ENCODE measurements around the gene CRIP3. TPM values are rescaled to one million over a fixed set of nuclear protein-coding genes. Genes with fewer than 3 reads are reported as not detected.

The CRIP3 gene
- total RNA-seq, 2 donors from 2014 or later, result 13.4 to 19.3 TPM

GRCh38 chr6:43297644-43298564 is 10.7 kb downstream of the CRIP3 start, which contains the start of gene SLC22A7:
Gene SLC22A7, plus strand, starts transcription at chr6:43298260. Its CDS starts 99 bp downstream, at chr6:43298359.
- peak; percentile 39 for DNase-seq
- 93 to 97% methylated on average over 6 to 10 of the region's 10 CpGs for WGBS, 2 experiments (ENCODE audit: insufficient coverage in 1 of 2, insufficient read length in 1 of 2)
- Mint-ChIP-seq H3K9me3 (no peaks in the 10 kb centered on the region), H3K36me3 (ENCODE audit: low read depth) (no peaks in the 10 kb centered on the region), H3K4me1 (peaks cover 3% of the 10 kb centered on the region), H3K27ac (no peak within 1 kb of the TSS), H3K27me3 (ENCODE audit: insufficient read depth) (peaks cover 8% of the 10 kb centered on the region), H3K4me3 (no peak within 1 kb of the TSS)
- no peak for TF ChIP-seq CTCF (conservative IDR thresholded peaks at IDR 0.05)
- no peak within 1 kb of the TSS for H3K9ac ChIP-seq (ENCODE audit: extremely low read depth, low read length, poor library complexity, severe bottlenecking)
- no peak within 1 kb of the TSS for H3K27ac ChIP-seq (ENCODE audit: low read depth, low read length)
- H3K4me1 ChIP-seq (ENCODE audit: control insufficient read depth, insufficient read depth, low read length), result peaks cover 3% of the 10 kb centered on the region
- no peaks in the 10 kb centered on the region for H3K27me3 ChIP-seq (ENCODE audit: control insufficient read depth, insufficient read depth, low read length, poor library complexity, severe bottlenecking)
- H3K9me3 ChIP-seq (ENCODE audit: control insufficient read depth, low read length), result no peaks in the 10 kb centered on the region
- H3K36me3 ChIP-seq (ENCODE audit: control insufficient read depth, insufficient read depth, low read length), result no peaks in the 10 kb centered on the region
- no peak within 1 kb of the TSS for H3K4me3 ChIP-seq (ENCODE audit: low read length)

- Histone ChIP-seq H3K9me3 (ENCODE audit: control insufficient read depth, low read length) (no peaks in the 10 kb centered on the region), H3K27ac (ENCODE audit: low read depth, low read length) (no peak overlapping the region), H3K9ac (ENCODE audit: extremely low read depth, low read length, poor library complexity, severe bottlenecking) (no peak overlapping the region), H3K4me3 (ENCODE audit: low read length) (no peak overlapping the region), H3K4me1 (ENCODE audit: control insufficient read depth, insufficient read depth, low read length) (peaks cover 3% of the 10 kb centered on the region), H3K27me3 (ENCODE audit: control insufficient read depth, insufficient read depth, low read length, poor library complexity, severe bottlenecking) (no peaks in the 10 kb centered on the region), H3K36me3 (ENCODE audit: control insufficient read depth, insufficient read depth, low read length) (no peaks in the 10 kb centered on the region)
- no peaks in the 10 kb centered on the region for H3K9me3 Mint-ChIP-seq
- DNase-seq, result no peak
- 81 to 100% methylated on average over 3 to 5 of the region's 5 CpGs for WGBS, 2 experiments (ENCODE audit: insufficient coverage in 1 of 2, insufficient read length in 1 of 2)
- TF ChIP-seq CTCF (conservative IDR thresholded peaks at IDR 0.05), result no peak
- H3K27ac Mint-ChIP-seq, result no peak overlapping the region
- no peak overlapping the region for H3K4me3 Mint-ChIP-seq
- H3K27me3 Mint-ChIP-seq (ENCODE audit: insufficient read depth), result peaks cover 6% of the 10 kb centered on the region
- peaks cover 3% of the 10 kb centered on the region for H3K4me1 Mint-ChIP-seq
- H3K36me3 Mint-ChIP-seq (ENCODE audit: low read depth), result no peaks in the 10 kb centered on the region
Observed at GRCh38 chr6:43296780-43297497, 11.7 kb downstream of the CRIP3 start.

GRCh38 chr6:43295456-43295855 is 13.2 kb downstream of the CRIP3 start:
- H3K4me1 Mint-ChIP-seq, result peaks cover 3% of the 10 kb centered on the region
- Histone ChIP-seq H3K4me3 (ENCODE audit: low read length) (no peak overlapping the region), H3K9me3 (ENCODE audit: control insufficient read depth, low read length) (no peaks in the 10 kb centered on the region), H3K4me1 (ENCODE audit: control insufficient read depth, insufficient read depth, low read length) (peaks cover 3% of the 10 kb centered on the region), H3K36me3 (ENCODE audit: control insufficient read depth, insufficient read depth, low read length) (no peaks in the 10 kb centered on the region), H3K9ac (ENCODE audit: extremely low read depth, low read length, poor library complexity, severe bottlenecking) (no peak overlapping the region), H3K27me3 (ENCODE audit: control insufficient read depth, insufficient read depth, low read length, poor library complexity, severe bottlenecking) (no peaks in the 10 kb centered on the region), H3K27ac (ENCODE audit: low read depth, low read length) (no peak overlapping the region)
- no peak overlapping the region for H3K27ac Mint-ChIP-seq
- H3K36me3 Mint-ChIP-seq (ENCODE audit: low read depth), result no peaks in the 10 kb centered on the region
- H3K9me3 Mint-ChIP-seq, result no peaks in the 10 kb centered on the region
- H3K4me3 Mint-ChIP-seq, result no peak overlapping the region
- no peak for TF ChIP-seq CTCF (conservative IDR thresholded peaks at IDR 0.05)
- peaks cover 3% of the 10 kb centered on the region for H3K27me3 Mint-ChIP-seq (ENCODE audit: insufficient read depth)
- no peak for DNase-seq
- WGBS, 2 experiments (ENCODE audit: insufficient coverage in 1 of 2, insufficient read length in 1 of 2), result 92 to 94% methylated on average over 2 to 3 of the region's 3 CpGs

All from endodermal cell (in vitro differentiated cells).